ENCODE data around the gene NPW.

Gene NPW

DNA sequence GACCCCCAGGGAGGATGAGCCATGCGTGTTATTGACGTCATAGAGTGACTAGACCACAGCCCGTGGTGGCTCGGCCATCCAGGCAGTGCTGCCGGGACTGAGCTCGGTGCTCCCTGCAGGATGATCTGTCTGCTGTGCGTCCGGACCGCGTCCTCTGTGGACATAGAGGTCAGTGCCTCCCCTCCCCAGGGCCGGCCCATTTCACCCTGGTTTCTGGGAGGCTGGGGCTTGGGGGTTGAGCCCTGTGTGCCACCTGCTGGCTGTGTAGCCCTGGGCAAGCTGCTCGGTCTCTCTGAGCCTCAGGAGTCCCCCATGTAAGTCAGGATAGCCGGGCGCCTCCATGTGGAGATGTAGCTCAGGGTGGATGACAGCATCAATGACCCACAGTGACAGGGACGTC is 36.5 kb downstream of the NPW start:
- DNase-seq: no peak

GRCh38 chr16:2056681-2057407 is 37.3 kb downstream of the NPW start:
- no peak for DNase-seq

DNA sequence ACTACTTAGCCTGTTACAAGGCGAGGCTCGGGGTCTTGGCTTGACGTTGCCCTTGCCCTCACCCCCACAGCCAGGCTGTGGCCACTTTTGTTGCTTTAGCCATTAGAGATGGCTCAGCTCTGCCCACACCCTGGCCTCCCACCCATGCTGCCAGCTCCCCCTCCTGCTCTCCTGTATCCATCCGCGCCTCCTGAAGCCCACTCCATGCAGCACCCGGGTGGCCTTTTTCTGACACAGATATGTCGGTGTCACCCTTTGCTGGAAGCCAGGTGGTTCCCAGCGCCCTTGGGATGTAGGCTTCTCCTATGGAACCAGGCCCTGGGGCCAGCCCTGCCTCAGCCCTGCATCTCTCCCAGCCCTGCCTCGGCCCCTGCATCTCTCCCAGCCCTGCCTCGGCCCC is 37.9 kb downstream of the NPW start:
- DNase-seq: no peak

DNA sequence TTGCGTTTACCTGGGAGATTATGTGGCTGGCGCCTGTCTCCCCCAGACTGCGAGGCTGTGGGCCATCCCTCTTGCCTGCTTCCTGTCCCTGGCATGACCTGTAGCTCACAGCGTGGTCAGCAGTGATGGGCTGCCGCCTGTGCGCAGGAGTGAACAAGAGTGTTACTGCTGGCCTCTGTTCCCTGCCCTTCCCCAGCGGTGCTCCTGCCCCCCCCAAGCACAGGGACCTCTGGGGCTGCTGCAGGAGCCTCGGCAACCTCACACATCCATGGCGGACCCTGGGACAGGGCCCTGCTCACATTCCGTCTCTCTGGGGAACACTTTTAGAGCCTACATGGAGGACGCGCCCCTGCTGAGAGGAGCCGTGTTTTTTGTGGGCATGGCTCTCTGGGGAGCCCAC is 38.8 kb downstream of the NPW start:
- DNase-seq: no peak

DNA sequence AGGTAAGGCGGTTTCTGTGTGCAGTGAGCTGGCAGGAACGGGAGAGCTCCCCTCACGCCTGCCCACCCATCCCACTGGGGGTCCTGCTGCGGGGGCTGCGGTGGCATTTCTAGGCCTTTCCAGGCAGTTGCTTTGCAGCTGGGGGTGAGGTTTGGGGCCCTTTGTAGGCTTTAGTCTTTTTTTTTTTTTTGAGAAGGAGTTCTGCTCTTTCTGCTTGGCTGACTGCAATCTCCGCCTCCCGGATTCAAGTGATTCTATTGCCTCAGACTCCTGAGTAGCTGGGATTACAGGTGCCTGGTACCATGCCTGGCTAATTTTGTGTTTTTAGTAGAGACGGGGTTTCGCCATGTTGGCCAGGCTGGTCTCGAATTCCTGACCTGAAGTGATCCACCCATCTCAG is 39.3 kb downstream of the NPW start:
- DNase-seq: no peak

DNA sequence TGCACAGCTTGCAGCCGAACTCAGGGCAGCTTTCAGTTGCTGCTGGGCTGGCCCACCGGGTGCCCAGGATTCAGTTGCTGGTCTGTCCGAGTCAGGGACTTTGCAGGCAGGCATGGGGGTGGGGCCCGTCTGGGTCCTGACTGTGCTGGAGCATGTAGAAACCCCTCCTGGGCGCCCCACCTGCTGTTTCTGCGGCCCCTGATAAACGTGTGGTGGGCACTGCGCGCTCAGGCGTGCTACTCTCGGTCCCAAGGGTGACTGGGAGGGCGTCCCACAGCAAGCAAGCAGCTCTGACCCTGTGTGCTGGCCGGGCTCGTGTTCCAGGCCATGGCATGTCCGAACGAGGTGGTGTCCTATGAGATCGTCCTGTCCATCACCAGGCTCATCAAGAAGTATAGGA is 40.8 kb downstream of the NPW start:
- no peak for DNase-seq

DNA sequence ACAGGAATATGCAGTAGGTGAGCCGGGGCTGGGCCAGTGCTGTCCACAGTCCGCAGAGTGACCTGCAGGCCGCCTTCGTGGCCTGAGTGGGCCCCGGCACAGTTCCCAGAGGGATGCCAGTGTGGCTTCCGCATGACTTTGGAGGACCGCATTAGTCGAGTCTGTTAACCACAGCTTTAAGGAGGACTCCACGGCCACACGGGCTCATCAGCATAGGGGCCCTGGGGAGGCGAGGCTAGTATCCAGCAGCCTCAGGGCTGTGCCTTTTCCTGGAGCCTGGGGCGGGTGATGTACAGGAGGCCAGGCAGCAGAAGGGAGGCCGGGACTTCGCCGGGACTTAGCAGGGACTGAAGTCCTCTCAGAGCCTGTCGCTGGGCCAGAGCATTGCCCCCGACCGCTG is 41.4 kb downstream of the NPW start:
- no peak for DNase-seq

- DNase-seq: no peak
Measured at GRCh38 chr16:2061526-2061925, 41.9 kb downstream of the NPW start.

DNA sequence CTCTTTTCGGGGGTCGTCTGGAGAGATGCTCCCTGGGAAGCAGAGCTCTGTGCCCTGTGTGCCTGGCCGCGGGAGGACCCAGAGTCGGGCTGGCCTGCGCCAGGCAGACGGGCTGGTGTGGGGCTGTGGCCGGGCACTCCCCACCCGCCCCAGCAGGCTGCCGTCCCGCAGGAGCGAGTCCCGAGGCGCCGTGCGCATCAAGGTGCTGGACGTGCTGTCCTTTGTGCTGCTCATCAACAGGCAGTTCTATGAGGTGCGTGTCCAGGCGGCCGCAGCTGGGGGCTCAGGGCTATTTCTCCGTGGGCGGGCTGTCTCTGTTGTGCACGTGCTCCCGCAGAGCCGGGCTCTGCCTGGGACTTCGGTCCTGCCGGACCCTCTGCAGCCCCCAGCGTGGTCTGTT is 43.2 kb downstream of the NPW start:
- no peak for DNase-seq

- no peak for DNase-seq
Measured at GRCh38 chr16:2063861-2064260, 44.3 kb downstream of the NPW start.

GRCh38 chr16:2064368-2064945 is 44.9 kb downstream of the NPW start:
- no peak for DNase-seq

GRCh38 chr16:2066139-2066538 is 46.6 kb downstream of the NPW start:
- DNase-seq: no peak

Data from suppressor macrophage treated with lipopolysaccharide for 4 hours (primary cell).